CD4-positive, alpha-beta T cell treated with Interleukin-4 for 1 hour (primary cell): Measurements from ENCODE around the gene DHRS12.

ENCODE experiments used
- DNase-seq, 2 donors: peaks; one replicate each; pipeline ENCODE4 v3.0.0-alpha.2; 2020 to 2022

DHRS12 gene

GRCh38 chr13:51747438-51748434, 56.2 kb downstream of the DHRS12 start:
- no peak for DNase-seq

- DNase-seq = no peak
Observed at GRCh38 chr13:51746802-51747201, 57.2 kb downstream of the DHRS12 start.

- no peak for DNase-seq
Observed at GRCh38 chr13:51745243-51745642, 58.7 kb downstream of the DHRS12 start.

- DNase-seq = no peak
Observed at GRCh38 chr13:51742611-51743010, 61.4 kb downstream of the DHRS12 start.

- no peak for DNase-seq
Observed at GRCh38 chr13:51742031-51742430, 61.9 kb downstream of the DHRS12 start.

GRCh38 chr13:51740698-51741097, 63.3 kb downstream of the DHRS12 start:
- no peak for DNase-seq

GRCh38 chr13:51739027-51739764, 64.8 kb downstream of the DHRS12 start:
- DNase-seq = no peak

GRCh38 chr13:51738226-51738905, 65.6 kb downstream of the DHRS12 start:
- no peak for DNase-seq

GRCh38 chr13:51737609-51738008, 66.4 kb downstream of the DHRS12 start:
- no peak for DNase-seq

GRCh38 chr13:51734786-51735185, 69.2 kb downstream of the DHRS12 start:
- DNase-seq = no peak

GRCh38 chr13:51733374-51734298, 70.3 kb downstream of the DHRS12 start:
- no peak for DNase-seq

GRCh38 chr13:51731759-51732158, 72.2 kb downstream of the DHRS12 start:
- no peak for DNase-seq

- DNase-seq = no peak
Observed at GRCh38 chr13:51730927-51731326, 73.0 kb downstream of the DHRS12 start.

GRCh38 chr13:51729866-51730553, 74.0 kb downstream of the DHRS12 start:
- no peak for DNase-seq

- no peak for DNase-seq
Observed at GRCh38 chr13:51728972-51729371, 75.0 kb downstream of the DHRS12 start.

GRCh38 chr13:51728275-51728673, 75.7 kb downstream of the DHRS12 start:
- DNase-seq = no peak

- no peak for DNase-seq
Observed at GRCh38 chr13:51727634-51728274, 76.2 kb downstream of the DHRS12 start.

GRCh38 chr13:51726446-51727193, 77.3 kb downstream of the DHRS12 start:
- DNase-seq = no peak

GRCh38 chr13:51724721-51725120, 79.2 kb downstream of the DHRS12 start:
- DNase-seq = no peak

- no peak for DNase-seq
Observed at GRCh38 chr13:51723529-51723928, 80.4 kb downstream of the DHRS12 start.
